ENCODE measurements around the gene NEDD9. TPM values are rescaled to one million over a fixed set of nuclear protein-coding genes. Genes with fewer than 3 reads are reported as not detected.

The NEDD9 gene
- total and polyA plus RNA-seq, 2 of the 4 experiments (the other 2 are of a cell fraction) = 7.6 to 16.5 TPM

DNA sequence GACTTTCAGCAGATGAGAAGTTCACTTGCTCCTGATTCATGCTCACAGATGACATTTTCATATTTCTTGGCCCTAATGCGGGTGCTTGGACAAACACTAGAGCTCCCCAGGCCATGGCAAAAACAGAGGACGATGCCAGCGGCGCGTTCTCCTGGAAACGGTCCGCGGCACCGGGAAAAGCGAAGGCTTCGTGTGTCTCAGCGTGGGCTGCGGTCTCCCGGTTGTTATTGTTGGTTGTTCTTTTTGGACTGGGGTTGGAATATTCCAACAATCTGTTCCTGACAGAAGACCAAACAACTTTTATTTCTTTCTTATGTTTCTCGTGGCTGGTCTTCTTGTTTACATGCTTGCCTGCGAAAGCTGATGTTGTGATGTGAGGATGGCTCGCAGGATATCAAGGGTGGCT, 46.8 kb upstream of the NEDD9 start:
- peak overlapping the region; percentile 78 for H2AFZ ChIP-seq (replicated peaks; ENCODE audit: low read length, poor library complexity)
- H2AK5ac ChIP-seq (ENCODE audit: low read depth, low read length) = no peak overlapping the region
- 0 out of 2 replicates have a peak overlapping the region, but pooled peaks have one; percentile 9 for H4K91ac ChIP-seq (ENCODE audit: insufficient read depth, low read depth, low read length)
- H3K14ac ChIP-seq (replicated peaks; ENCODE audit: low read depth, low read length) = peak overlapping the region; percentile 49; the same call in 1 of the 2 replicates
- DNase-seq = peak; percentile 14
- no peaks in the 10 kb centered on the region; a peak in 1 of 4 replicates for H3K79me1 ChIP-seq (ENCODE audit: low read depth in 1 of 2, low read length in 2 of 2)
- no peak overlapping the region for H3K56ac ChIP-seq (ENCODE audit: extremely low read depth, insufficient read depth, low read length)
- WGBS, 2 experiments (ENCODE audit: extremely low coverage in 2 of 2, insufficient read length in 1 of 2) = no CpG with 5 or more reads among the region's 17 CpGs
- H3K9me3 ChIP-seq (ENCODE audit: control insufficient read depth, insufficient read depth, low read length) = no peaks in the 10 kb centered on the region
- POLR2A ChIA-PET (ENCODE audit: unreplicated experiment) = no interaction called here
- TF ChIP-seq, protein P1, sequence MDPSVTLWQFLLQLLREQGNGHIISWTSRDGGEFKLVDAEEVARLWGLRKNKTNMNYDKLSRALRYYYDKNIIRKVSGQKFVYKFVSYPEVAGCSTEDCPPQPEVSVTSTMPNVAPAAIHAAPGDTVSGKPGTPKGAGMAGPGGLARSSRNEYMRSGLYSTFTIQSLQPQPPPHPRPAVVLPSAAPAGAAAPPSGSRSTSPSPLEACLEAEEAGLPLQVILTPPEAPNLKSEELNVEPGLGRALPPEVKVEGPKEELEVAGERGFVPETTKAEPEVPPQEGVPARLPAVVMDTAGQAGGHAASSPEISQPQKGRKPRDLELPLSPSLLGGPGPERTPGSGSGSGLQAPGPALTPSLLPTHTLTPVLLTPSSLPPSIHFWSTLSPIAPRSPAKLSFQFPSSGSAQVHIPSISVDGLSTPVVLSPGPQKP (IDR thresholded peaks at IDR 0.05; ENCODE audit: borderline replicate concordance, low read depth, low read length) = no peak
- H2BK120ac ChIP-seq (ENCODE audit: low read depth, low read length) = peak overlapping the region; percentile 77
- H2BK20ac ChIP-seq (ENCODE audit: low read depth, low read length) = peak overlapping the region; percentile 78
- in situ Hi-C loops (cut with MboI; ENCODE audit: low sequenced_read_pairs) (no loop called here), dilution Hi-C loops (cut with HindIII; ENCODE audit: low sequenced_read_pairs, unreplicated experiment) (no loop called here), intact Hi-C loops (cut with micrococcal nuclease) (no loop called here)
- H3K4ac ChIP-seq (ENCODE audit: low read depth, low read length) = peak overlapping the region; percentile 54
- no TSS peak for BruUV-seq (replicated peaks)
- CTCF ChIA-PET = interaction anchor here (0.8 to 1.1 kb wide), 2 partner anchors 8 to 9 kb away, joined by 3 to 5 read pairs; no protein-coding TSS in a partner anchor
- peak overlapping the region; percentile 20 for H2AK9ac ChIP-seq (replicated peaks; ENCODE audit: low read depth, low read length, poor library complexity)
- no peak overlapping the region; the same call in 1 of the 2 replicates for H3K4me2 ChIP-seq (ENCODE audit: low read depth, low read length)
- H3K27ac ChIP-seq (ENCODE audit: insufficient read depth, low read length) = no peak overlapping the region
- H4K8ac ChIP-seq (ENCODE audit: low read depth in 2 of 2, low read length in 2 of 2) = peak overlapping the region in 1 of 2 experiments; percentile 63; a peak in 1 of 4 replicates
- H4K20me1 ChIP-seq (ENCODE audit: insufficient read depth, low read length) = no peaks in the 10 kb centered on the region
- no peaks in the 10 kb centered on the region for H3K27me3 ChIP-seq (ENCODE audit: control insufficient read depth, insufficient read depth, low read length)
- no peak for ATAC-seq (ENCODE audit: low read depth)
- H3K9ac ChIP-seq (ENCODE audit: low read depth, low read length) = no peak overlapping the region
- H4K5ac ChIP-seq (ENCODE audit: low read depth, low read length) = no peak overlapping the region
- peak overlapping the region; percentile 62; the same call in 1 of the 2 replicates for H3K23ac ChIP-seq (ENCODE audit: low read depth, low read length)
- no peak overlapping the region for H2BK5ac ChIP-seq (ENCODE audit: low read depth, low read length, poor library complexity, severe bottlenecking)
- no peak overlapping the region for H3K18ac ChIP-seq (ENCODE audit: low read depth, low read length)
- peaks cover 26% of the 10 kb centered on the region for H3K9me1 ChIP-seq (ENCODE audit: insufficient read depth, low read length)
- H3K36me3 ChIP-seq (ENCODE audit: control insufficient read depth, insufficient read depth, low read length) = no peaks in the 10 kb centered on the region
- H3K4me1 ChIP-seq (ENCODE audit: control insufficient read depth, insufficient read depth, low read length) = peaks cover 21% of the 10 kb centered on the region
- H3K4me3 ChIP-seq (ENCODE audit: insufficient read depth, low read depth, low read length) = no peak overlapping the region
- peak overlapping the region; percentile 12; the same call in 1 of the 3 replicates for H2BK15ac ChIP-seq (ENCODE audit: low read depth, low read length)

Measured in IMR-90 (cell line).